Endothelial cell of umbilical vein (primary cell): ENCODE measurements around the gene NXT2. TPM values are rescaled to one million over a fixed set of nuclear protein-coding genes. Genes with fewer than 3 reads are reported as not detected.
A peak's percentile ranks its signal among the peaks of the same experiment; 100 is the strongest.

Experiments used
- Bru-seq: library from RNA; stranded (reverse); fragments of 400-500 nt; gene quantifications from one replicate; lab custom pipeline; 2021; lab: Mats Ljungman, UMichigan
- BruChase-seq, 2 experiments: library from RNA; stranded (reverse); fragments of 400-500 nt; gene quantifications; one replicate each; lab custom pipeline; 2021; lab: Mats Ljungman, UMichigan
- BruUV-seq: library from RNA; stranded (reverse); fragments of 400-500 nt; replicated peaks from 2 replicates; lab custom pipeline; 2021; lab: Mats Ljungman, UMichigan
- CTCF ChIA-PET: fragments of 300-600, 350-600 bp; sonication (Branson Sonifier 250); formaldehyde crosslinking; loops from one replicate; lab custom pipeline; 2021; ENCODE audit warnings: antibody characterized with exemption, inconsistent platforms; lab: Charles Lee
- POLR2A ChIA-PET: fragments of 300-600, 350-600 bp; sonication (Branson Sonifier 250); formaldehyde crosslinking; loops from one replicate; lab custom pipeline; 2021; ENCODE audit warnings: antibody characterized with exemption, inconsistent platforms; lab: Charles Lee
- DNase-seq: peaks from one replicate; pipeline ENCODE4 v3.0.0-alpha.2; 2011; ENCODE audit warnings: low read depth, low spot score
- FAIRE-seq: peaks from 2 replicates; lab custom pipeline; 2011; peaks lifted over from hg19 to GRCh38; lab: Jason Lieb, UNC
- H2AFZ ChIP-seq: 2 replicates; pipeline ENCODE4 v1.6.0; 2012; ENCODE audit warnings: low read depth, low read length, control low read depth, inconsistent platforms
- H3K27ac ChIP-seq: 2 replicates; pipeline ENCODE4 v1.5.1; 2011; ENCODE audit warnings: low read depth, mild to moderate bottlenecking, control low read depth, low read length, moderate library complexity; ENCODE audit not compliant: insufficient read depth
- H3K27me3 ChIP-seq, 2 experiments: 2 replicates each; pipeline versions ENCODE4 v1.6.0 to v1.6.1; 2011; ENCODE audit warnings: low read length in 2 of 2, mixed read lengths in 1 of 2; ENCODE audit not compliant: control insufficient read depth in 2 of 2, insufficient read depth in 2 of 2
- H3K36me3 ChIP-seq, 2 experiments: 2 replicates in 1 of 2; 3 replicates in 1 of 2; pipeline ENCODE4 v1.5.1; 2011; ENCODE audit warnings: low read length in 2 of 2, mild to moderate bottlenecking in 1 of 2, moderate library complexity in 1 of 2; ENCODE audit not compliant: control insufficient read depth in 2 of 2, insufficient read depth in 2 of 2; ENCODE audit errors: extremely low read depth in 1 of 2
- H3K4me1 ChIP-seq: 3 replicates; pipeline ENCODE4 v1.5.1; 2011; ENCODE audit warnings: mild to moderate bottlenecking, low read length; ENCODE audit not compliant: control insufficient read depth, insufficient read depth; ENCODE audit errors: extremely low read depth
- H3K4me2 ChIP-seq: 2 replicates; pipeline ENCODE4 v1.6.1; 2011; ENCODE audit warnings: low read length, control low read depth, mixed read lengths; ENCODE audit not compliant: insufficient read depth
- H3K4me3 ChIP-seq, 3 experiments: fragments of 200-600 bp in 1 of 3; sonication (generic), shearing (Covaris generic) in 1 of 3; replicated peaks in 1 of 3; 2 replicates each; pipeline ENCODE4 v1.5.1; 2011 to 2016; ENCODE audit warnings: control low read depth in 3 of 3, low read length in 3 of 3, mild to moderate bottlenecking in 2 of 3, inconsistent platforms in 1 of 3, low read depth in 1 of 3, moderate library complexity in 1 of 3; ENCODE audit not compliant: insufficient read depth in 1 of 3
- H3K79me2 ChIP-seq: 2 replicates; pipeline ENCODE4 v1.6.0; 2012; ENCODE audit warnings: low read length, inconsistent platforms; ENCODE audit not compliant: control insufficient read depth, insufficient read depth
- H3K9ac ChIP-seq: replicated peaks from 2 replicates; pipeline ENCODE3; 2011; ENCODE audit warnings: low read length, control low read depth; ENCODE audit not compliant: insufficient read depth; ENCODE audit errors: extremely low read depth
- H3K9me1 ChIP-seq: replicated peaks from 3 replicates; pipeline ENCODE4 v1.6.0; 2011; ENCODE audit warnings: mild to moderate bottlenecking, low read length; ENCODE audit not compliant: control insufficient read depth, insufficient read depth; ENCODE audit errors: extremely low read depth
- H3K9me3 ChIP-seq: replicated peaks from 2 replicates; pipeline ENCODE4 v1.5.1; 2012; ENCODE audit warnings: low read length, inconsistent platforms; ENCODE audit not compliant: control insufficient read depth, insufficient read depth
- H4K20me1 ChIP-seq: replicated peaks from 2 replicates; pipeline ENCODE3; 2011; ENCODE audit warnings: mild to moderate bottlenecking, low read length; ENCODE audit not compliant: control insufficient read depth, insufficient read depth; ENCODE audit errors: extremely low read depth
- CTCF ChIP-seq, 2 donors: IDR thresholded peaks; 1 replicate in 1 of 2; 2 replicates in 1 of 2; pipeline ENCODE4 v1.5.1; 2011; ENCODE audit warnings: low read length in 2 of 2, mild to moderate bottlenecking in 2 of 2, moderate library complexity in 2 of 2, control low read depth in 1 of 2, inconsistent platforms in 1 of 2, low read depth in 1 of 2; ENCODE audit not compliant: insufficient read depth in 1 of 2; ENCODE audit errors: extremely low read depth in 1 of 2
- FOS ChIP-seq: IDR thresholded peaks from 2 replicates; pipeline ENCODE4 v1.6.1; 2011; ENCODE audit warnings: mild to moderate bottlenecking, low read length, moderate library complexity, borderline replicate concordance; ENCODE audit not compliant: insufficient read depth
- GATA2 ChIP-seq: IDR thresholded peaks from 2 replicates; pipeline ENCODE4 v1.7.0; 2011; ENCODE audit warnings: low read depth, mild to moderate bottlenecking, moderate library complexity, mixed read lengths, low read length; ENCODE audit not compliant: insufficient read length, insufficient read depth
- JUN ChIP-seq: IDR thresholded peaks from 2 replicates; pipeline ENCODE4 v1.6.1; 2011; ENCODE audit warnings: borderline replicate concordance, low read depth; ENCODE audit not compliant: insufficient read length, insufficient read depth
- MAX ChIP-seq: IDR thresholded peaks from 2 replicates; pipeline ENCODE4 v1.6.1; 2011; ENCODE audit not compliant: insufficient read depth, insufficient read length
- MYC ChIP-seq: IDR thresholded peaks from one replicate; pipeline ENCODE4 v1.6.1; 2011; ENCODE audit warnings: mild to moderate bottlenecking, low read depth, low read length
- POLR2A ChIP-seq: IDR thresholded peaks from 2 replicates; pipeline ENCODE4 v1.6.1; 2012; ENCODE audit warnings: low read depth, mild to moderate bottlenecking, control low read depth, low read length
- POLR2AphosphoS5 ChIP-seq: IDR thresholded peaks from 2 replicates; pipeline ENCODE4 v1.6.1; 2012; ENCODE audit warnings: low read depth, mild to moderate bottlenecking, control low read depth, low read length, moderate library complexity; ENCODE audit not compliant: insufficient read depth
- dilution Hi-C: fragments of 300-500 bp; cut with MboI; formaldehyde crosslinking; loops from one replicate; pipeline ENCODE4 v1.15.0; 2019; ENCODE audit warnings: low sequenced_read_pairs; ENCODE audit not compliant: extremely low pct_ligation_motif_present
- intact Hi-C: fragments of 100-400 bp; cut with micrococcal nuclease; formaldehyde crosslinking; loops from one replicate; pipeline ENCODE4 v1.10.0; 2022
- long read RNA-seq: library from polyadenylated mRNA; stranded (forward); transcript quantifications from one replicate; pipeline ENCODE4 v2.0.0, GENCODE V29; 2021
- polyA minus RNA-seq, 3 experiments: library from RNA; depleted of rRNA, polyadenylated mRNA; stranded (reverse); fragments of >200 nt; gene quantifications; 1 replicate in 1 of 3; 2 replicates in 2 of 3; pipeline ENCODE4 v1.2.3, GENCODE V29; 2011
- polyA plus RNA-seq, 4 experiments: library from polyadenylated mRNA; depleted of rRNA in 3 of 4; stranded (reverse) in 3 of 4; unstranded in 1 of 4; fragments of >200 nt; gene quantifications; 2 replicates each; pipeline versions ENCODE4 v1.2.1 to v1.2.3, GENCODE V29; 2011 to 2012; ENCODE audit warnings: missing spikeins in 1 of 4
- total RNA-seq: library from RNA; stranded (reverse); gene quantifications from 2 replicates; pipeline ENCODE4 v1.2.3, GENCODE V29; 2021

NXT2 gene
- total RNA-seq (3.8 and 5.3 TPM in 2 replicates), polyA plus RNA-seq (2.0 and 2.2 TPM in 2 replicates), polyA minus RNA-seq (3.9 and 5.1 TPM in 2 replicates), Bru-seq, nascent RNA (percentile 46 among the genes with signal in this experiment), BruChase-seq, experiment 1, labeled RNA remaining after a 6-hour chase (percentile 70 among the genes with signal in this experiment), BruChase-seq, experiment 2, labeled RNA remaining after a 2-hour chase (percentile 49 among the genes with signal in this experiment)
- polyA plus RNA-seq (2011; cell fraction: cytosol; rRNA removed): 2.5 and 2.9 TPM in 2 replicates
- polyA plus RNA-seq (2011; cell fraction: nucleus; rRNA removed): 1.2 and 1.8 TPM in 2 replicates
- polyA plus RNA-seq (2012): 2.5 and 5.3 TPM in 2 replicates
- 4.1 TPM for polyA minus RNA-seq (2011; cell fraction: cytosol; rRNA and poly(A)+ RNA removed)
- 0.82 and 2.3 TPM in 2 replicates for polyA minus RNA-seq (2011; cell fraction: nucleus; rRNA and poly(A)+ RNA removed)
- long read RNA-seq, transcript NXT2-203 (4 exons, 2,562 nt): major isoform, 13 of 16 reads
- long read RNA-seq, partial matches to known transcripts: 0 of 16 reads
- long read RNA-seq, other reads (novel, unspliced or antisense): 0 of 16 reads

GRCh38 chrX:109536439-109537323, at the start of gene NXT2:
NXT2 (plus strand) TSS chrX:109536844; CDS start chrX:109537007, 163 bp downstream.
- Histone ChIP-seq H3K4me2 (peak within 1 kb of the TSS; percentile 81), H4K20me1 (no peaks in the 10 kb centered on the region), H3K27ac (peak within 1 kb of the TSS; percentile 89), H3K36me3 (no peaks in the 10 kb centered on the region), H3K9me1 (no peaks in the 10 kb centered on the region), H3K9ac (peak within 1 kb of the TSS; percentile 90), H2AFZ (peak within 1 kb of the TSS; percentile 84), H3K4me1 (peaks cover 12% of the 10 kb centered on the region), H3K79me2 (no peaks in the 10 kb centered on the region), H3K27me3 (no peaks in the 10 kb centered on the region), H3K9me3 (no peaks in the 10 kb centered on the region), H3K4me3 (peak within 1 kb of the TSS; percentile 28 to 91 (median 74))
- dilution Hi-C loops (no loop called here), intact Hi-C loops (loop anchor here (2.0 to 10.0 kb wide), 5 partner anchors 49 to 416 kb away; partner anchors contain the start of gene ACSL4)
- BruUV-seq: TSS peak; percentile 99
- CTCF ChIA-PET: interaction anchor here (0.7 to 2.1 kb wide), 5 partner anchors 48 to 354 kb away, joined by 3 to 13 read pairs (median 8); no protein-coding TSS in a partner anchor
- FAIRE-seq (peak; percentile 75), DNase-seq (peak; percentile 91)
- POLR2A ChIA-PET: no interaction called here
- TF ChIP-seq POLR2A (peak; percentile 85), JUN (no peak), POLR2AphosphoS5 (peak; percentile 65)

GRCh38 chrX:109487640-109488039, 49.0 kb upstream of the NXT2 start:
- intact Hi-C loops (loop anchor here (5.0 kb wide), 1 partner anchor 50 kb away; the partner anchor contains the start of gene NXT2), dilution Hi-C loops (no loop called here)
- TF ChIP-seq MAX: no peak
- no peak for TF ChIP-seq POLR2A
- TF ChIP-seq FOS: no peak
- no peak for TF ChIP-seq CTCF (IDR thresholded peaks at IDR 0.05; ENCODE audit: extremely low read depth in 1 of 2, insufficient read depth in 1 of 2, low read depth in 1 of 2, low read length in 2 of 2)
- no peak for TF ChIP-seq JUN
- TF ChIP-seq GATA2: no peak
- no peak for TF ChIP-seq POLR2AphosphoS5
- TF ChIP-seq MYC: no peak
- Histone ChIP-seq H3K4me1 (no peaks in the 10 kb centered on the region), H3K27ac (no peak overlapping the region), H4K20me1 (no peaks in the 10 kb centered on the region), H3K9me1 (no peaks in the 10 kb centered on the region), H3K4me3 (no peak overlapping the region), H3K4me2 (no peak overlapping the region), H3K9me3 (no peaks in the 10 kb centered on the region), H3K36me3 (no peaks in the 10 kb centered on the region), H3K79me2 (no peaks in the 10 kb centered on the region), H3K9ac (no peak overlapping the region), H3K27me3 (peaks cover 2 to 6% of the 10 kb centered on the region in 2 experiments), H2AFZ (no peak overlapping the region)
- ChIA-PET CTCF (interaction anchor here (2.3 kb wide), 1 partner anchor 147 kb away, joined by 8 read pairs; no protein-coding TSS in a partner anchor), POLR2A (no interaction called here)
- no peak for FAIRE-seq
- DNase-seq: no peak
- no TSS peak for BruUV-seq
